Activated CD4-positive, alpha-beta T cell treated with anti-CD3 and anti-CD28 coated beads, Interleukin-2, amount 10 ng/mL, durations not matched to agents 24 days and 14 days (primary cell): Measurements from ENCODE around the gene CHMP1A. TPM values are rescaled to one million over a fixed set of nuclear protein-coding genes. Genes with fewer than 3 reads are reported as not detected.
"Not testable (repeated sequence)": the region's sequence is repeated elsewhere in the genome, so short reads cannot be mapped to it uniquely, and the experiment has no call there.

Experiments used
- DNase-seq: peaks from one replicate; pipeline ENCODE4 v3.0.0; 2022
- H3K27ac Mint-ChIP-seq: one replicate; pipeline ENCODE4 v1.8.0; 2022; ENCODE audit warnings: mild to moderate bottlenecking, mixed read lengths
- H3K27me3 Mint-ChIP-seq: one replicate; pipeline ENCODE4 v1.8.0; 2022; ENCODE audit warnings: mixed read lengths
- H3K36me3 Mint-ChIP-seq: one replicate; pipeline ENCODE4 v1.8.0; 2022; ENCODE audit warnings: low read depth, mild to moderate bottlenecking, mixed read lengths
- H3K4me1 Mint-ChIP-seq: one replicate; pipeline ENCODE4 v1.8.0; 2021; ENCODE audit warnings: mixed read lengths
- H3K4me3 Mint-ChIP-seq: one replicate; pipeline ENCODE4 v1.8.0; 2022; ENCODE audit warnings: mild to moderate bottlenecking, moderate library complexity, mixed read lengths
- H3K9me3 Mint-ChIP-seq: one replicate; pipeline ENCODE4 v1.8.0; 2021; ENCODE audit warnings: mixed read lengths
- intact Hi-C: fragments of 100-400 bp; cut with micrococcal nuclease; formaldehyde crosslinking; loops from one replicate; pipeline ENCODE4 v1.15.1; 2023
- total RNA-seq: library from RNA; stranded (reverse); gene quantifications from 2 replicates; pipeline ENCODE4 v1.2.3, GENCODE V29; 2022

CHMP1A gene
- total RNA-seq, 1 donor from 2014 or later = 83.7 TPM

- H3K4me3 Mint-ChIP-seq = no peak overlapping the region
- DNase-seq = no peak
- H3K4me1 Mint-ChIP-seq = peaks cover 6% of the 10 kb centered on the region
- peaks cover 3% of the 10 kb centered on the region for H3K27me3 Mint-ChIP-seq
- H3K36me3 Mint-ChIP-seq = no peaks in the 10 kb centered on the region
- intact Hi-C loops = no loop called here
- H3K27ac Mint-ChIP-seq = no peak overlapping the region
- H3K9me3 Mint-ChIP-seq = no peaks in the 10 kb centered on the region
Observed at GRCh38 chr16:89638455-89638854, 19.1 kb downstream of the CHMP1A start.

- H3K9me3 Mint-ChIP-seq = no peaks in the 10 kb centered on the region
- H3K27ac Mint-ChIP-seq = no peak overlapping the region
- no peak for DNase-seq
- no peak overlapping the region for H3K4me3 Mint-ChIP-seq
- intact Hi-C loops = no loop called here
- peaks cover 6% of the 10 kb centered on the region for H3K4me1 Mint-ChIP-seq
- H3K36me3 Mint-ChIP-seq = no peaks in the 10 kb centered on the region
- H3K27me3 Mint-ChIP-seq = peaks cover 3% of the 10 kb centered on the region
Observed at GRCh38 chr16:89637379-89637778, 20.1 kb downstream of the CHMP1A start.

GRCh38 chr16:89636663-89637062 is 20.8 kb downstream of the CHMP1A start:
- intact Hi-C loops = no loop called here
- H3K27me3 Mint-ChIP-seq = peaks cover 3% of the 10 kb centered on the region

GRCh38 chr16:89634463-89635385 is 22.8 kb downstream of the CHMP1A start:
- H3K36me3 Mint-ChIP-seq, H3K4me1 Mint-ChIP-seq, H3K27ac Mint-ChIP-seq, DNase-seq, H3K27me3 Mint-ChIP-seq, H3K9me3 Mint-ChIP-seq, H3K4me3 Mint-ChIP-seq, intact Hi-C loops: not testable (repeated sequence)

More at GRCh38 chr16:89636663-89637062, 20.8 kb downstream of the CHMP1A start:
- peaks cover 6% of the 10 kb centered on the region for H3K4me1 Mint-ChIP-seq
- DNase-seq = no peak
- no peaks in the 10 kb centered on the region for H3K36me3 Mint-ChIP-seq
- H3K27ac Mint-ChIP-seq = no peak overlapping the region
- no peak overlapping the region for H3K4me3 Mint-ChIP-seq
- no peaks in the 10 kb centered on the region for H3K9me3 Mint-ChIP-seq

- Mint-ChIP-seq H3K27ac (no peak overlapping the region), H3K4me1 (no peaks in the 10 kb centered on the region), H3K9me3 (no peaks in the 10 kb centered on the region), H3K27me3 (no peaks in the 10 kb centered on the region), H3K4me3 (no peak overlapping the region), H3K36me3 (no peaks in the 10 kb centered on the region)
- intact Hi-C loops = no loop called here
- DNase-seq = no peak
Observed at GRCh38 chr16:89633064-89633631, 24.4 kb downstream of the CHMP1A start.

- intact Hi-C loops = no loop called here
- Mint-ChIP-seq H3K36me3 (no peaks in the 10 kb centered on the region), H3K27ac (no peak overlapping the region), H3K9me3 (no peaks in the 10 kb centered on the region), H3K4me1 (no peaks in the 10 kb centered on the region), H3K4me3 (no peak overlapping the region), H3K27me3 (peaks cover 4% of the 10 kb centered on the region)
- no peak for DNase-seq
Observed at GRCh38 chr16:89629827-89630610, 27.5 kb downstream of the CHMP1A start.

- H3K4me1 Mint-ChIP-seq = no peaks in the 10 kb centered on the region
- no peak overlapping the region for H3K4me3 Mint-ChIP-seq
- H3K9me3 Mint-ChIP-seq = no peaks in the 10 kb centered on the region
- peaks cover 19% of the 10 kb centered on the region for H3K27me3 Mint-ChIP-seq
- no peak for DNase-seq
- intact Hi-C loops = no loop called here
- H3K36me3 Mint-ChIP-seq = no peaks in the 10 kb centered on the region
- H3K27ac Mint-ChIP-seq = no peak overlapping the region
Observed at GRCh38 chr16:89624777-89625761, 32.4 kb downstream of the CHMP1A start.

- intact Hi-C loops = no loop called here
- Mint-ChIP-seq H3K27ac (no peak overlapping the region), H3K4me3 (no peak overlapping the region), H3K36me3 (no peaks in the 10 kb centered on the region), H3K4me1 (no peaks in the 10 kb centered on the region), H3K27me3 (peaks cover 19% of the 10 kb centered on the region), H3K9me3 (no peaks in the 10 kb centered on the region)
- no peak for DNase-seq
Observed at GRCh38 chr16:89623511-89624261, 33.8 kb downstream of the CHMP1A start.

- Mint-ChIP-seq H3K36me3 (no peaks in the 10 kb centered on the region), H3K27me3 (peaks cover 19% of the 10 kb centered on the region)
Observed at GRCh38 chr16:89621698-89622409, 35.7 kb downstream of the CHMP1A start.

GRCh38 chr16:89621136-89621697 is 36.3 kb downstream of the CHMP1A start:
- peaks cover 10% of the 10 kb centered on the region for H3K9me3 Mint-ChIP-seq
- no peak for DNase-seq
- H3K4me3 Mint-ChIP-seq = no peak overlapping the region
- peaks cover 7% of the 10 kb centered on the region for H3K4me1 Mint-ChIP-seq
- no peak overlapping the region for H3K27ac Mint-ChIP-seq
- H3K36me3 Mint-ChIP-seq = no peaks in the 10 kb centered on the region
- H3K27me3 Mint-ChIP-seq = peaks cover 19% of the 10 kb centered on the region
- intact Hi-C loops = no loop called here

More at GRCh38 chr16:89621698-89622409, 35.7 kb downstream of the CHMP1A start:
- intact Hi-C loops = no loop called here
- H3K9me3 Mint-ChIP-seq = peaks cover 4% of the 10 kb centered on the region
- no peak overlapping the region for H3K4me3 Mint-ChIP-seq
- H3K4me1 Mint-ChIP-seq = peaks cover 2% of the 10 kb centered on the region
- DNase-seq = no peak
- H3K27ac Mint-ChIP-seq = no peak overlapping the region

GRCh38 chr16:89620406-89620841 is 37.1 kb downstream of the CHMP1A start:
- peaks cover 19% of the 10 kb centered on the region for H3K27me3 Mint-ChIP-seq
- H3K36me3 Mint-ChIP-seq = no peaks in the 10 kb centered on the region
- H3K4me1 Mint-ChIP-seq = peaks cover 7% of the 10 kb centered on the region
- intact Hi-C loops = no loop called here
- H3K27ac Mint-ChIP-seq = no peak overlapping the region
- no peak for DNase-seq
- H3K4me3 Mint-ChIP-seq = no peak overlapping the region
- H3K9me3 Mint-ChIP-seq = peaks cover 10% of the 10 kb centered on the region

- Mint-ChIP-seq H3K4me1 (peaks cover 7% of the 10 kb centered on the region), H3K4me3 (no peak overlapping the region), H3K9me3 (peaks cover 10% of the 10 kb centered on the region), H3K27ac (no peak overlapping the region), H3K36me3 (no peaks in the 10 kb centered on the region), H3K27me3 (peaks cover 15% of the 10 kb centered on the region)
- no peak for DNase-seq
- intact Hi-C loops = no loop called here
Observed at GRCh38 chr16:89619840-89620239, 37.7 kb downstream of the CHMP1A start.
